Stimulated activated effector memory CD8-positive, alpha-beta T cell treated with anti-CD3 and anti-CD28 coated beads, Interleukin-12 subunit alpha, Interleukin-12 subunit beta, amount 100 ng/mL, for 72 hours (primary cell): ENCODE results near the gene RAB11FIP3.

Experiments used
- ATAC-seq: fragments of 150-1000 bp; cut with Tn5 transposase; 2 replicates; pipeline ENCODE4 v1.10.0; 2021
- DNase-seq, 2 donors: peaks; one replicate each; pipeline ENCODE4 v3.0.0; 2021 to 2022; ENCODE audit warnings: low spot score in 2 of 2
- H3K27ac Mint-ChIP-seq: one replicate; pipeline ENCODE4 v1.8.0; 2022; ENCODE audit warnings: mild to moderate bottlenecking, mixed read lengths
- H3K36me3 Mint-ChIP-seq: one replicate; pipeline ENCODE4 v1.8.0; 2022; ENCODE audit warnings: mild to moderate bottlenecking, mixed read lengths
- H3K4me1 Mint-ChIP-seq: one replicate; pipeline ENCODE4 v1.8.0; 2022; ENCODE audit warnings: mixed read lengths
- H3K4me3 Mint-ChIP-seq: one replicate; pipeline ENCODE4 v1.8.0; 2022; ENCODE audit warnings: mild to moderate bottlenecking, mixed read lengths
- H3K9me3 Mint-ChIP-seq: one replicate; pipeline ENCODE4 v1.8.0; 2022; ENCODE audit warnings: mixed read lengths

Gene RAB11FIP3

DNA sequence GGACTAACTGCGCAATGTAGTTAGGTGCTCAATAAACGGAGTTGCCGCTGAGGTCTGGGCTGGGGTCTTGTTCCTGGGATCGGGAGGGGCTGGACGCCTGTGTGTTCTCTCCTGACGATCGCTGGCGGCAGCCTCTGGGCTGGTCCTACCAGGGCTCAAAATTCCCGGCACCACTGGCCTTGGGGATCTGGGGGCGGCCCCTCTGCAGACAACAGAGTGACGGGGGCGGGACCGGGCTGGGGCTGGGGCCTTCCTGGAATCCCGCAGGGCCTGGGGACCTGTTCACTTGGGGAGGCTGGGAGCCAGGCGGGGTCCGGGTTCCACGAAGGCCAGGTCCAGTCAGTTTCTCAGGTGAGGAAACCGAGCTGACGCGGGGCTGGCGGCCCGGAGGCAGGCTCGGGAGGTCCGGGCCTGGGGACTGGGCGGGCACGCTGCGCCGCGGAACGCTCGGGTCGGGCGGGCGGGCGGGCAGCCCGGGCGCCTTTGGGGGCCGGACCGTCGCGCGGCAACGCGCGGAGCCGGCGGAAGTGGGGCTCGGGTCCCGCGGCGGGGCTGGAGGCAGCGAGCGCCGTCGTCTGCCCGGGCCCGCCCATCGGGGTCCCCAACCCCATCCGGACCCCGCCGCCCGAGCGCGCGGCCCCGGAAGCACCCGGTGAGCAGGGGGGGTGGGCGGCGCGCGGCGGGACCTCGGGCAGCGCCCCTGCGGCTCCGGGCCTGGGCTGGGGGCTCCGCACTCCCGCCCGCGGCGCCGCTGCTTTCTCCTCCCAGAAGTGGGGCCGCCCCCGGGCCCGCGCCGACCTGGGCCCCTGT, 144.2 kb downstream of the RAB11FIP3 start, which contains the start of gene PIGQ:
Gene PIGQ (plus strand): TSS at position 524 of the 810 bp plus-strand sequence. CDS start 4,107 bp downstream, outside the sequence.
- no peaks in the 10 kb centered on the region for H3K9me3 Mint-ChIP-seq
- peak within 1 kb of the TSS; percentile 78 for H3K4me3 Mint-ChIP-seq
- ATAC-seq (peak; percentile 87), DNase-seq (peak; percentile 63 to 83)
- peaks cover 35% of the 10 kb centered on the region for H3K4me1 Mint-ChIP-seq
- peak within 1 kb of the TSS; percentile 90 for H3K27ac Mint-ChIP-seq
- H3K36me3 Mint-ChIP-seq: no peaks in the 10 kb centered on the region
